Measurements from ENCODE around the gene POLR2L.
A peak's percentile ranks its signal among the peaks of the same experiment; 100 is the strongest.

The POLR2L gene

GRCh38 chr11:841981-842369 is 354 bp downstream of the POLR2L start:
- H3K9ac ChIP-seq: peak overlapping the region; percentile 98
- H4K20me1 ChIP-seq: peaks cover 72% of the 10 kb centered on the region
- peak overlapping the region; percentile 82 for H3K4me3 ChIP-seq
- H3K9me3 ChIP-seq: no peaks in the 10 kb centered on the region
- H3K4me2 ChIP-seq: peak overlapping the region; percentile 98
- peak overlapping the region; percentile 100 for H3K27ac ChIP-seq
- no peak for TF ChIP-seq Cebpa-rat (IDR thresholded peaks at IDR 0.05)
- peaks cover 41% of the 10 kb centered on the region for H3K36me3 ChIP-seq
- no peaks in the 10 kb centered on the region for H3K27me3 ChIP-seq
- peaks cover 54% of the 10 kb centered on the region for H3K4me1 ChIP-seq

- Histone ChIP-seq H3K4me1 (peaks cover 38% of the 10 kb centered on the region), H3K9ac (peak overlapping the region; percentile 98), H3K27me3 (peaks cover 1% of the 10 kb centered on the region), H3K36me3 (peaks cover 50% of the 10 kb centered on the region), H3K4me2 (peak overlapping the region; percentile 98), H3K4me3 (no peak overlapping the region), H4K20me1 (peaks cover 73% of the 10 kb centered on the region), H3K9me3 (no peaks in the 10 kb centered on the region), H3K27ac (no peak overlapping the region)
- no peak for TF ChIP-seq Cebpa-rat (IDR thresholded peaks at IDR 0.05)
These were observed 2.3 kb downstream of the POLR2L start for GRCh38 chr11:839875-840617.

GRCh38 chr11:839280-839623 is 3.1 kb downstream of the POLR2L start:
- peaks cover 77% of the 10 kb centered on the region for H4K20me1 ChIP-seq

GRCh38 chr11:838441-839279 is 3.7 kb downstream of the POLR2L start:
- no peak overlapping the region for H3K9ac ChIP-seq
- H3K27ac ChIP-seq: no peak overlapping the region
- H3K4me3 ChIP-seq: no peak overlapping the region
- peaks cover 40% of the 10 kb centered on the region for H3K4me1 ChIP-seq
- peaks cover 83% of the 10 kb centered on the region for H4K20me1 ChIP-seq
- H3K27me3 ChIP-seq: peaks cover 15% of the 10 kb centered on the region
- H3K4me2 ChIP-seq: no peak overlapping the region
- no peak for TF ChIP-seq Cebpa-rat (IDR thresholded peaks at IDR 0.05)
- no peaks in the 10 kb centered on the region for H3K9me3 ChIP-seq
- H3K36me3 ChIP-seq: peaks cover 50% of the 10 kb centered on the region

More at GRCh38 chr11:839280-839623, 3.1 kb downstream of the POLR2L start:
- no peak for TF ChIP-seq Cebpa-rat (IDR thresholded peaks at IDR 0.05)
- Histone ChIP-seq H3K4me3 (no peak overlapping the region), H3K27me3 (peaks cover 9% of the 10 kb centered on the region), H3K4me2 (no peak overlapping the region), H3K27ac (no peak overlapping the region), H3K36me3 (peaks cover 50% of the 10 kb centered on the region), H3K4me1 (peaks cover 40% of the 10 kb centered on the region), H3K9ac (no peak overlapping the region), H3K9me3 (no peaks in the 10 kb centered on the region)

GRCh38 chr11:837990-838307 is 4.4 kb downstream of the POLR2L start:
- H3K9ac ChIP-seq: no peak overlapping the region
- H4K20me1 ChIP-seq: peaks cover 88% of the 10 kb centered on the region
- H3K27me3 ChIP-seq: peaks cover 20% of the 10 kb centered on the region
- H3K4me1 ChIP-seq: peaks cover 40% of the 10 kb centered on the region
- H3K27ac ChIP-seq: no peak overlapping the region
- no peak overlapping the region for H3K4me3 ChIP-seq
- H3K36me3 ChIP-seq: peaks cover 50% of the 10 kb centered on the region
- H3K9me3 ChIP-seq: no peaks in the 10 kb centered on the region
- no peak for TF ChIP-seq Cebpa-rat (IDR thresholded peaks at IDR 0.05)
- H3K4me2 ChIP-seq: no peak overlapping the region

- Histone ChIP-seq H3K4me3 (no peak overlapping the region), H3K9ac (no peak overlapping the region), H3K4me2 (no peak overlapping the region), H3K9me3 (no peaks in the 10 kb centered on the region), H3K4me1 (peaks cover 42% of the 10 kb centered on the region), H4K20me1 (peaks cover 90% of the 10 kb centered on the region), H3K36me3 (peaks cover 50% of the 10 kb centered on the region), H3K27me3 (peaks cover 23% of the 10 kb centered on the region), H3K27ac (no peak overlapping the region)
- TF ChIP-seq Cebpa-rat (IDR thresholded peaks at IDR 0.05): no peak
These were observed 4.9 kb downstream of the POLR2L start for GRCh38 chr11:837189-837989.

GRCh38 chr11:836700-837099 is 5.6 kb downstream of the POLR2L start:
- peaks cover 90% of the 10 kb centered on the region for H4K20me1 ChIP-seq
- H3K36me3 ChIP-seq: peaks cover 50% of the 10 kb centered on the region
- peaks cover 49% of the 10 kb centered on the region for H3K4me1 ChIP-seq
- peaks cover 29% of the 10 kb centered on the region for H3K27me3 ChIP-seq
- H3K27ac ChIP-seq: no peak overlapping the region
- no peak overlapping the region for H3K4me2 ChIP-seq
- no peak for TF ChIP-seq Cebpa-rat (IDR thresholded peaks at IDR 0.05)
- H3K9me3 ChIP-seq: no peaks in the 10 kb centered on the region
- no peak overlapping the region for H3K9ac ChIP-seq
- no peak overlapping the region for H3K4me3 ChIP-seq

GRCh38 chr11:836274-836673 is 6.1 kb downstream of the POLR2L start:
- no peak overlapping the region for H3K27ac ChIP-seq
- peaks cover 49% of the 10 kb centered on the region for H3K4me1 ChIP-seq
- H4K20me1 ChIP-seq: peaks cover 90% of the 10 kb centered on the region

GRCh38 chr11:834371-835316 is 7.7 kb downstream of the POLR2L start:
- H3K9ac ChIP-seq: peak overlapping the region; percentile 48; the same call in 1 of the 2 replicates
- no peak overlapping the region for H3K4me3 ChIP-seq
- no peak for TF ChIP-seq Cebpa-rat (IDR thresholded peaks at IDR 0.05)
- H3K9me3 ChIP-seq: no peaks in the 10 kb centered on the region
- peak overlapping the region; percentile 98 for H3K4me2 ChIP-seq
- peaks cover 35% of the 10 kb centered on the region for H3K36me3 ChIP-seq
- peaks cover 90% of the 10 kb centered on the region for H4K20me1 ChIP-seq
- peaks cover 55% of the 10 kb centered on the region for H3K4me1 ChIP-seq
- H3K27ac ChIP-seq: no peak overlapping the region
- H3K27me3 ChIP-seq: peaks cover 50% of the 10 kb centered on the region

More at GRCh38 chr11:836274-836673, 6.1 kb downstream of the POLR2L start:
- Histone ChIP-seq H3K9me3 (no peaks in the 10 kb centered on the region), H3K4me2 (no peak overlapping the region), H3K9ac (no peak overlapping the region), H3K4me3 (no peak overlapping the region), H3K27me3 (peaks cover 34% of the 10 kb centered on the region), H3K36me3 (peaks cover 50% of the 10 kb centered on the region)
- no peak for TF ChIP-seq Cebpa-rat (IDR thresholded peaks at IDR 0.05)

Measured in BLaER1 (cell line).